HUDEP-2 (cell line): ENCODE results near the gene PLXNA4.

ENCODE experiments used
- DNase-seq, 76 experiments: peaks; one replicate each; lab custom pipeline; 2025; ENCODE audit not compliant: unreplicated experiment in 76 of 76; lab: John Stamatoyannopoulos, UW

Gene PLXNA4

DNA sequence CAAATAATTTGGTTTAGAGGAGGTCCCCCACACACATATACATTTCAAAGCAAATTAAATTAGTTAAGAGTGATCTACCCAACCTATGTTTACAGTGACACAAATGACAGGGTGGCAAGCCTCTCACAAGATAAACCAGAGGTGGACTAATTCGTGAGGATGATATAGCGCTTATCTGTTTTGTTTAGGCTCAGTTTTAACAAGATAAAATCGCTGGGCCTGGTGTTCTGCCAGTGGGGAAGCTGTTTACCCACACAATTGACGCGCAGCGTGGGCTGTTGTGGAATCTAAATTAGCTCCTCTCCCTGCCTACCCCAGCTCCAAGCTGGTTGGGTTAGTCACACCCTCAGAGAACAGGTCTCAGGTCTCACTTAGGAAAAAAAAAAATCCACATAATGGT is 16.7 kb upstream of the PLXNA4 start:
- no peak for DNase-seq

DNA sequence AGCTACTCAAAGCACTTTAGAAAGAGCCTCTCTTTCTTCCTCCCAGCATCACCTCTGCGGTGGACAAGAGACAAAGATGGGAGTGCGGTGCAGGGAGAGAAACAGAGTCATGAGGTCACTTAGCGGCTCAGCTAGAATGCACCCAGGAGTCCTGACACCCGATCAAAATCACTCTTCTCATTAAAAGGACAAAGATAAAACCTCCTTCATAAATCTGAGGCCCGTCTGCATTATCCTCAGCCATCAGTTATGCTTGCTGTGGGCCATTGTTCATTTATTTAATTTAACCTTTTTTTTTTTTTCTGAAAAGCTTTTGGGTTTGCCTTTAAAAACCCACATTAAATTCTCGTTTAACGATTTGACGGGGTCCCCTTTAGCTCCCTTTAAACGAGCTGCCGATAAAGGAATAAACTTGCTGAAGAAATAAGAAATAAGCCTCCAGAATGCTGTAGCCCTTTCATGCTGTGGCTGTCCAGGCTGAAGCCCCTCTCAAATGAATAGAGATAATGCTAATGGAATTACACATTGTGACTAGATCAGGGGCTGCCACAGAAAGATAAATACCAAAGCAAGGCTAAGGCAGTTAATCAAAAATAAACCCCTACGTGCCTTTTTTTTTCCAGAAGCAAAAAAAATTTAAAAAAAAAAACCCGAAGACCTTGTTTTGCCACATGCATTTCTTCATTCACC is 16.1 kb upstream of the PLXNA4 start:
- no peak for DNase-seq

DNA sequence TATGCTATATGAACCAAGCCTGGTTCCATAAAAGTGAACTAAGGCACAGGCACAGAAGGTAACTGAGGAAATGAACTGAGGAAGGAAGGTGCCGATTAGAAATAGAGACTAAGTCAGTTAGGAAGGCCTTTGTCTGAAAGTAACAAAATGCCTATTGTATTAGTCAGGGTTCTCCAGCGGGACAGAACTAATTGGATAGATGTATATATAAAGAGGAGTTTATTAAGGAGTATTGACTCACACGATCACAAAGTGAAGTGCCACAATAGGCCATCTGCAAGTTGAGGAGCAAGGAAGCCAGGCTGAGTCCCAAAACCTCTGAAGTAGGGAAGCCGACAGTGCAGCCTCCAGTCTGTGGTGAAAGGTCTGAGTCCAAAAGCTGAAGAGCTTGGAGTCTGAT is 13.9 kb upstream of the PLXNA4 start:
- no peak for DNase-seq

DNA sequence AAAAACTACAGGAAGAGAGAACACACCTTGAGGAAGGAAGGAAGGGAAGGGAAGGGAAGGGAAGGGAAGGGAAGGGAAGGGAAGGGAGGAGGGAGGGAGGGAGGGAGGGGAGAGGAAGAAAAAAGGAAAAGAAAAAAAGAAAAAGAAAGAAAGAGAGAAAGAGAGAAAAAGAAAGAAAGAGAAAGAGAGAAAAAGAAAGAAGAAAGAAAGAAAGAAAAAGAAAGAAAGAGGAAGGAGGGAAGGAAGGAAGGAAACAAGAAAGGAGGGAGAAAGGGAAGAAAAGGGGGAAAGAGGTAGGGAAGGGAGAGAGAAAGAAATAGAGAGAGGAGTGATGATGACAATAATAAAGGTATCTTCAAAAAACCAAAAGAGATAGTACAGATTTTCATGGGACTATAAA is 12.3 kb upstream of the PLXNA4 start:
- no peak for DNase-seq

DNA sequence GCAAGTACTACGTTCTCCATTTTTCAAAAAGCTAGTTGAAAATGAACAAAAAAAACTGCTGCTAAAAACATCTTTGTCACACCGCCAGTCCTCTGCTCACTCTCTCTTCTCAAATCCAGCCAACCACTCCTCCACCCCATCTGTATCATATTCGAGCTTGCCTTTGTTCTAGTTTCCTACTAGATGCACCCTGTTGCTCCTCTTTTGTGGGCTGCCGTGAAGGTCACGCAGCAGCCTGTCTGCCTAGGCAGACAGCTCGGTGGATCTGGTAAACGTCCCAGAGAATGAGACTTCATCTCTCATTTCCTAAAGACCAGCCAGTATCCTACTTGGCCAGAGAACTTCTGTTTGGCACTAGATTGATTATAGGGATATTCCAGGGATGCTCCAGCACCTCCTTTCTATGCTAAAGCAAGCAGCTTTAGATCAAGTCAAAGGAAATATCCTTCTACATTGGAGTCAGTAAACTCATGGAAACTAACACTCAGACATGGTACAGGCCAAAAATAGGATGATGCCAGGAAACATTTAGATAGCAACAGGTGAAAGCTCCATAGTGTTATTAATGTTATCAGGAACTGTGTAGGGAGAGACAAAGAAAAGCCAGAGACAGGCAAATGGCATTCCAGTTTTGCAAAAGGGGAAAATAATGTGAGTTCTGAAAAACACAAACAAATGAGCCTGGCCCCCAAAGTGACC is 8.7 kb upstream of the PLXNA4 start:
- DNase-seq: no peak

DNA sequence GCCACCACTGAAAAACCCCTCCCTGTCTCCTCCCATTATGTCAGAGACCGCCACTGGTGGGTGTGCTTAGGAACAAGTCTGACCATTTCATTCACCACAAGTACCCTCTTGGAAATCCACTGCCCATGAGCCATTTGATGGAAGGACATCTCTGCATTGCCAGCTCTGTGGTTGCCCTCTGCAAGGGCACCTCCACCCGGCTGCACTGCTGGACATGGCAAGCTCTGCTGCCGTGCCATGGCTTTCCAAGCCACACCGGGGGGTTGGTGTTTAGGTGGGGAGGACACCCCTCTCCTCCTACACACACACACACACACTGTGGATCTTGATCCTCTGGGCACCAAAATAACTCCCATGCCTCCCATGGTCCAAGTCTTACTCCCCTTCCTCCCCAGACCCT is 5.2 kb upstream of the PLXNA4 start:
- no peak for DNase-seq

DNA sequence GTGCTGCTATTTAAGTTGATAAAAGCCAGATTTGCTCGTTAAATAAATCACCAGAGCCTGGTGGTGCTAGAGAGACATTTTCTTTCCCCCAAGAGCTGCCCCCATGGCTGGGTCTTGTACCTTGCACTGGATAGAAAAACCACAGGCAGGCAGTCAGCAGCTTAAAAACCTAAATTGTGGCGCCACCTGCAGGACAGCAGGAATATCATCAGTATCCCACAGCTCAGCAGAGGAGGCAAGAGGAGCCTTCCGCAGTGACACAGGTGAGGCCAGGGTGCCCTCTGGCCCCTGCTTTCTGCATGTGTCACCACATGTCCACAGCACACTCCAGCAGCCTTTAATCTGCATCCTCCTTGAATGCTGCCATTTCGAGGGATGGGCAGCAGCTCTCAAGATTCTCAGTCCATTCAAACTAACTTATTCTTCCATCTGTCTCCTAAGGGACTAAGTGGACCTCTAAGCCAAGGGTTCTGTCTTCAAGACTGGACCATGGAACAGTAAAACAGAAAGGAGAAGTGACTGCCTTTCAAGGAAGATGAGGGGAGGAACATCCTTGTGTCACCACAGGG is 4.5 kb upstream of the PLXNA4 start:
- DNase-seq: peak in 55 of 76 experiments; percentile 2 to 64 (median 25)

DNA sequence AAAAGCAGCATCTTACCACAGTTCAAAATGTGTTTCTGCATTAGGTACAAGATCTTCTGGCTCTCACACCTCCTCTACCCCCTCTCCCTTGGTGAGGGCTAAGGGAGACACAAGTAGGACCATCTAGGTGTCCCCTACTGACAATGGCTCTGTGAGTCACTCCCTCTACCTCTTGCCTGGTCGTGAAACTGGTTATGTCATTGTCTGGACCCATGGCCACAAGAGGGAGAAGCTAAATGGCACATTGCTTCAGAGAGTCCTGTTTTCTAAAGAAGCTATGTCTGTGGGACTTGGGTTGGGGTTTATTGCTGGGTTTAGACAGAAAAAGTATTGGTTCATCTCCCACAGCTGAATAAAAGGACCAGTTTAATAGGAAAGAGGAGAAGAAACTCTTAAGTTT is 4.0 kb upstream of the PLXNA4 start:
- DNase-seq: no peak

DNA sequence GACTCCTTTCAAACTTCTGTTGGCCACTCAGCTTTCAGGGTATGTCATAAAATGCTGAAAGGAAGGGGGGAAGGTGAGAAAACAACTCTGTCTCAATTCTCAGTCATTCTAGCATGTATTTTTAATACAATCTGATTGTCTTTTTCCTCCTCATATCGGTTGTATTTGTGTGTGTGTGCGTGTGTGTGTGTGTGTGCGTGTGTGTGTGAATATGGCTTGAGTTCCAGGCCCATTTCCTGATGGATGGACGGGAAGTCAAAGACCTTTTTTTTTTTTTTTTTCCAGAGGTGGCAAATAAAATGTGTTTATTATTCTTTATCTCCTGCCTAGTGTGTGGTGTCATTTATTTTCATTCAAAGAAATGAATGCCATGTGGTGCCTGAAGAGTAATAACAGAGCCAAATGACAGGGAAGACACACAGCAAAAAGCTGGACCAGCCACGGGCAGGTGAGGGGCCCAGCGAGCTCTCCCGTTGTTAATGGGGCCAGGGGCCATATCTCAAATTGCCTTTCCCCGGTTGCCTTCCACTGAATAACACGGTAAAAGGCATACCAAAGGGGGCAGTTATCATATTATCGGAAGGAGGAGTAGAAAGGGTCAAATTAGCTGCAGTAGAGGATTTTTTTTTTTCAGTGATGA is 3.1 kb upstream of the PLXNA4 start:
- DNase-seq: no peak

DNA sequence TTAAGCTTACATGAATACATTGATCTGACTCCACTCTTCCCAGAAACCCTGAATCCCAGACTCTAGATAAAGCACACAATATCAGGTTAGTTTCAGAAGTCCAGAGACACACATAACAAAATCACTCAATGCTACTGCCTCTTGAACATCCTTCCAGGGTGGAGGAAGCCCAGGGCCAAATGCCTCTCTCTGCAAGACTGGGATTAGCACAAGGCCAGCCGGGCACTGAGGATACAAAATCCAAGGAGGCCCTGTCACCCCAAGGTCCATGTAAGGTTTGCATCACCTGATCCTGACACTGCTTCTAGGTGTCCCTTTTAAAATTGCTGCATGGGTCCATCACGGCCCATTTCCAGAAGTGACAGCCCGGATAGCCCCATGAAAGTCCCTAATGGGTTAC is 2.6 kb upstream of the PLXNA4 start:
- DNase-seq: no peak

DNA sequence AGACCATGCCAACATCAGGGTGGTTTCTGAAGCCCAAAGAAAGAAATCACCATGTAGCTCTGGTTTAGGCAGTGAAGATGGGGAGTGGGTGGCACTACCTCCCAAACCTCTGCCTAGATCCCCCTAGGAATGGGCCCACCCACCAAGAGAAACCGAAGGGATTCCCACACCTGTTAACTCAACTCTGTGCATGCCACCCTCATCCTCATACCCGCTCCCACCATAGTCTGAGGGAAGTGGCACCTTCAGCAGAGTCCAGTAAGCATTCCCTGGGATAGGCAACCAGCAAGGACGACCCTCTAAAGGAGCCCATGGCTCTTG is 1.7 kb upstream of the PLXNA4 start:
- no peak for DNase-seq

DNA sequence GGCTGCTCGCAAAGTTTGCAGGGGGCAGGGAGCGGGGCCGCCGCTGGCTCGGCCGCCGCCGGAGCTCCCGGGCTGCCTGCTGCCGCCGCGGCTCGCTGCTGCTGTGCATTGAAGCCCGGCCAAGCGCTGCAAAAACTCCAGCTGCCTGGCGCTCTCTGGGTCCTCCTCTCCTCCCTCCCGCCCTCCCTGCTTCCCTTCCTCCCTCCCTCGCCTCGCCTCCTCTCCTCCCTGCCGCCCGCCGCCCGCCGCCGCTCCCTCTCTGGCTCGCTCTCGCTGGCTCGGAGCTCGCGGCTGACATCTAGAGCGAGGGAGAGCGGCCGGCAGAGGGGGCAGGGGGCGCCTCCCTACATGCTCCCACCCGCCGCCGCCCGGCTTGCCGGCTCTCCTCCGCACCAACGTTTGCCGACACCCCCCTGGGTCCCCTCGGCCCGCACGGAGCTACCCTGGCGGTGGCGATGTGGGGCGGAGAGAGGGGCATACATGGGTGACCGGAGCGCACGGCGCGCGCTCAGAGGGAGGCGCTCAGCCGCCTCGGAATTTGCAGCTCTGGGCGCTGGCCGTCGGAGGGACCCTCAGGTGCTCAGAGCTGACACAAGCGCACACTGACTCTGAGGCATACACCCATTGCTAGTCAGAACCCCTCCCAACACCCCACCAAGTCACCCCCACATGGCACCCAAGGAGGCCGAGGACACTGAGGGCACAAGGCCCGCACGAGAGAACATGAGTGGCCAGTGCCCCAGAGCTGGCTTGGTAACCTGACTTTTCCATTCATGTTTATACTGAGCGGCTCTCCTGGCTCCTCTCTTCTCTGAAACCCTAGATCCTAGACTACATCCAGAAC is 1.2 kb upstream of the PLXNA4 start:
- DNase-seq: no peak

DNA sequence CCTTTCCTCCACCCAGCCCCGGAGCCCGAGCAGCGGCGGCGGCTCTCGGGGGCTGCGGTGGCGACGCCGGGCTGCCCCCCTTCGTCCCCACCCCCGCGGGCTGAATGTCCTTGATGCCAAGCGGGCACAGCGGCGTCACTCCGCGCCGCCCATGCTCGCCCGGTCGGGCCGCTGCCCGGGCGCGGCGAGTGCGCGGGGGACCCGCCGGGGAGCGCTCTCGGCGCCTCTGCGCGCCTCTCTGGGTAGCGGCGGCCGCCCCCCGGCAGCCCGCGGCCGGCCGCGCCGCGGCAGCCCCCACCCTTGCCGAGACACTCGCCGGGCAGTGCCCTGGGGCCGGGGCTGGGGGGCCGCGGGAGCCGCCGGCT is 433 bp upstream of the PLXNA4 start:
- DNase-seq: no peak

DNA sequence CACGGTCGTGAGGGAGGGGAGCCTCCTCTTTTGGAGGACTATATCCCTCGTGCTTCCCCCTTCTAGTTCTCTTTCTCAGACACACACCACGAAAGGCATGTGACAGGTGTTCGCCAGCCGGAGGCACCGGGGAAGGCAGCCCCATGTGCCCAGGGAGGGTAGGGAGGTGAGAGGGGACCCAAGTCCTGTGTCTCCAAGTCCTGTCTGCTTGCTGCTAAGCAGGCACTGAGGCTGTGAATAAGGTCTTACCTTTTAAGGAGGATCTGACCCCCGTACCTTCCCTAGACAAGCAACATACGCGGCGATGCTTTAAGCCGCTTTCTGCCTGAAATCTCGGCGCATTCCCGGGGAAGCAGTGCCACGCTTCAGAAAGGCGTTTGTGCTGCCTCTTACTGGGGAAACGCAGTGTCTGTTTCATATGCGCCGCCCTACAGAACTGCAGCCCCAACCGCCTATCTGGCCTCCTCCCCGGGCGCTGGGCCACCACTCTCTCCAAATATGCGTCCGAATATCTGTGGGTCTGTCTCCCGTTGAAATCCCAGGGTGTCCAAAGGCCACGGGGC is 770 bp downstream of the PLXNA4 start:
- no peak for DNase-seq

DNA sequence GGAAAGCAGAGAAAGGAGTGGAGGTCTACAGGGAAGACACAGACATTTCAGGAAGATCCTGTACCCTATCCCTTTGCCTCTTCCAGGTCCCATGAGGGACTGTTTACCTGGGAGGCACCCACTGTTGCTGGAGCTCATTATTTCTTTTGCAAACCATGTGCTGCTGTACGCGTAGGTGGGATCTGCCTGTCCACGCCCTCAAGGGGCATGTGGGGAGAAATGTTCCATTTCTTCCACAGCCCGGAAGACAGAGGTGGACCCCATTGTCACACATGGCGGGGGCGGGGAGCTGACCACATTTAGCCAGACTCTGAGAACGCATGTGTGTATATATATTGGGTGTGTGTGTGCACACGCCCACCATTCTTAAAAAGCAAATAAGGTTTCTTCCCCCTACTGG is 2.0 kb downstream of the PLXNA4 start:
- DNase-seq: no peak

DNA sequence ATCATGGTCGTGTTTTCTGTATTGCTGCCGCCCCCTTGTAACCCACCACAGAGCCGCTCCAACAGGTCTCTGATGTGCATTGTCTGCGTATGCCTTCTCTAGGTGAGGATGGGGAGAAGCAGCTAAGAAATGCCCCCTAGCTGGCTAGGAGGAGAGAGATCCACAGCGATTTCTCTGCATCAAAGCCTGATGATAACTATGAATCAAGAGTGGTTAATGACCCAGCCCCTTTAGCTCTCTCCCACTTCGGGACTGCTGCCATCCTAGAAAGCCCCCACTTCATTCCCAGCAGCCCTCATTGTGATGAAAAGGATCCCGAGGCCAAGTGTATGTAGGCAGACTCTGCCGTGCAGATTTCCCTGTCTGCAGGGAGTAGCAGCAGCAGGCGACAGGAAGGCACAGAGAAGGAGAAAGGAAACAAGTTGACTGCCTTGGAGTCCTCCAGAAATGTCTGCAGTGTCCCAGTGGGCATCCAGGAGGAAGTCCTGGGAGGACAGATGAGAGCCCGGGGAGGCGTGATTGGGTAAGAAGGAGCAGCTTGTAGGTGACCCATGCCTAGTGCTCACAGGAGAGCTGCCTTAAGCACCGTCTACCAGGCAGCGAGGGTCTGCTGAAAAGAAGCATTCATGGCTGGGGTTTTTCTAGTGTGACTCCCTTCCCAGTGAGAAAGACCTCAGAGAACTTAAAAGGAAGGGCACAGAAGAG is 2.9 kb downstream of the PLXNA4 start:
- DNase-seq: no peak

DNA sequence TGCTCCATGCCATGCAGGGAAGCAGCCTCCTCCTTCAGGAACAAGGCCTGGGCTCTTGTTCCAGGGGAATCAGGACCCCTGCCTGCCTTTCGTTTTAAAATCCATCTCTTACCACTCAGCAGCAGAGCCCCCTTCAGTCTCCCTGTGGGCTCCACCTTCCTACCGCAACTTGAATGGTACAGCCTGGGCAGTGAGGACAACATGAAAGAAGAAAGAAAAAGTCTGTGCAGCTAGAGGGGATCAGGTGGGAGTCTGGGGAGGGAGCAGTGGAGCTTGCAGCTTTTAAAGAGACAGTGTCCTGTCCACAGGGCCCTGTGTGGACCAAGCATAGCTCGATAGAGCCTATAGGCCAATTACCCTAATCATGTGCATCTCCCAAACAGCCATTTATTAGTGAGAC is 3.7 kb downstream of the PLXNA4 start:
- no peak for DNase-seq

DNA sequence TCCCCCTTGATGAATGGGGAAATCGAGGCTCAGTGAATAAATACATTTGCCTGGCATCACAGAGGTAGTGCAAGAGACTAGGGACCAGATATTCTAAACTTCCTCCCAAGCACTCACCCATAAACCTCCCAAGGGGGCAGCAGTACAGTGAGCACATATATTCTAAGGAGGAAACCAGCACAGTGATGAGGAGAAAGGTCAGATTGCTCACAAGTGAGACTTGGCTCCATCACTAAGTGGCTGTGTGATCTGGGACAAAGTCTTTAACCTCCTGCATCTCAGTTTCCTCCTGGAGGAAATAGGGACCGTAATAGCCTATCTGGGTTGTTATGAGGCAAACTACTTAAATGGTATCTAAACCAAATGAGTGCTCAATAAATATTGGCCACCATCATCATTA is 4.3 kb downstream of the PLXNA4 start:
- no peak for DNase-seq

DNA sequence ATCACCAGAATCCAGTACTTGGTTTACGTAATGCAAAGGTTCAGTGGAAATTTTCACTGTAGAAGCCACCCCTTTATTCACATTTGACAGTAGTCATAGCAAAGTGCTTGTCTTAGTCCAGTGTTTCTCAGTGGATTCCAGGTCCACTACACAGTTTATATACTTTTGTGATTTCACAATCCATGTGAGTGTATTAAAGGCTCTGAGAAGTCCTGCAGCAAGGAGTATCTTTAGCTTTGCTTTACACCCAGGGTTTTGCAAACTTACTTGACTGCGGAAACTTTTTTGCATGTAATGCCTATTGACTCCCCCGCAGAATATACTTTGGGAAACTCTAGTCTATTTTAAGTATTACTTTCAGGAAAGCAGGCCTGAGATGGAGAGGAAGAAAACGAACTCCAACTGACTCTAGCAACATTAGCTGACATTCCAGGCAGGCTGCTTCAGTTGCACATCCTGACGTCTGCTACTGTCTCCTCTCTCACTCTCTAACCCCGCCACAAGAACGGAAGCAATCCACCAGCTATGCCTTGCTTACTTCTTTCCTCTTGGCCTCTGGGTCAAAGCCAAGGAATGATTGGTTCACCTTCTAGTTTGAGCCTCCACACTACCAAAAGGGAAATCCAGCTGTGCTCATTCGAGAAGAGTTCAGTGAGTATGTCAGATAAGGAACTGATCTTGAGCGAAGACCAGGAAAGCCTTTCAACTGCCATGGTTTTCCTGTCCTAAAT is 6.2 kb downstream of the PLXNA4 start:
- no peak for DNase-seq

DNA sequence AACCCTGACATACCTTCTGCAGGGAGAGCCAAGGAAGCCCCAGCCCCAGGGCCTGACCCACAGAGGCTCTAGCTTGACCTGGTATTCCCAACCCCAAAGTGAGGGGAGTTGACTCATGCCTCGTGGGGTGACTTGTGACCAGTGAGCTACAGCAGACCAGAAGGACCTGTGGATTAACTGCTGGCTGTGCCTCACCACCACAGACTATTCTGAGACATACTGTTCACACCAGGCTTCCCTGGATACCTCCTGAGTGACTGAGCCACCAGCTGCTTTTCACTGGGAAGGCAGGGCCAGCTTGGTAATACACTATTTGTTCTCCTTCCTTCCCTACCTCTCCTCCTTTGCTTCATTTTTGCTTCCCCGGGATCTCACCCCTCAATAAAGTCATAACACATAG is 7.3 kb downstream of the PLXNA4 start:
- no peak for DNase-seq
